IMR-90 (cell line): ENCODE measurements around the gene UBE2O. TPM values are rescaled to one million over a fixed set of nuclear protein-coding genes. Genes with fewer than 3 reads are reported as not detected.

Source experiments
- ATAC-seq: fragments of 200-7000 bp; cut with Tn5 transposase; 2 replicates; pipeline ENCODE4 v1.9.1; 2020; ENCODE audit warnings: low read depth, mild to moderate bottlenecking, moderate library complexity
- BruUV-seq: library from RNA; stranded (reverse); fragments of 400-500 nt; replicated peaks from 2 replicates; lab custom pipeline; 2021; lab: Mats Ljungman, UMichigan
- CTCF ChIA-PET: fragments of 300-600 bp; formaldehyde crosslinking; extraction: SDS; loops from one replicate; lab custom pipeline; 2021; ENCODE audit warnings: antibody characterized with exemption; lab: Yijun Ruan, JAX
- POLR2A ChIA-PET: fragments of 300-600 bp; sonication (Branson Sonifier 250); formaldehyde crosslinking; loops from one replicate; lab custom pipeline; 2022; ENCODE audit warnings: antibody characterized with exemption; ENCODE audit not compliant: unreplicated experiment; lab: Charles Lee
- DNase-seq: peaks from one replicate; pipeline ENCODE4 v3.0.0; 2013
- H2AFZ ChIP-seq: replicated peaks from 2 replicates; pipeline ENCODE3; 2013; ENCODE audit warnings: low read length, mild to moderate bottlenecking; ENCODE audit not compliant: poor library complexity
- H2AK5ac ChIP-seq: 2 replicates; pipeline ENCODE4 v1.6.1; 2013; ENCODE audit warnings: low read depth, low read length, inconsistent platforms
- H2AK9ac ChIP-seq: replicated peaks from 2 replicates; pipeline ENCODE3; 2013; ENCODE audit warnings: mild to moderate bottlenecking, low read depth, low read length, moderate library complexity; ENCODE audit not compliant: poor library complexity
- H2BK120ac ChIP-seq: 2 replicates; pipeline ENCODE4 v1.6.1; 2013; ENCODE audit warnings: low read depth, low read length, inconsistent platforms
- H2BK15ac ChIP-seq: 3 replicates; pipeline ENCODE4 v1.6.1; 2013; ENCODE audit warnings: low read depth, low read length, inconsistent platforms
- H2BK20ac ChIP-seq: 2 replicates; pipeline ENCODE4 v1.6.1; 2013; ENCODE audit warnings: low read depth, mild to moderate bottlenecking, inconsistent platforms, low read length, moderate library complexity
- H2BK5ac ChIP-seq: 2 replicates; pipeline ENCODE4 v1.6.1; 2013; ENCODE audit warnings: mild to moderate bottlenecking, low read depth, low read length, inconsistent platforms; ENCODE audit not compliant: poor library complexity, severe bottlenecking
- H3K14ac ChIP-seq: replicated peaks from 2 replicates; pipeline ENCODE4 v1.6.1; 2013; ENCODE audit warnings: low read depth, low read length, inconsistent platforms
- H3K18ac ChIP-seq: 2 replicates; pipeline ENCODE4 v1.6.1; 2013; ENCODE audit warnings: low read depth, low read length, control low read depth
- H3K23ac ChIP-seq: 2 replicates; pipeline ENCODE4 v1.6.1; 2013; ENCODE audit warnings: low read depth, low read length, inconsistent platforms
- H3K27ac ChIP-seq: 2 replicates; pipeline ENCODE4 v1.5.1; 2013; ENCODE audit warnings: mild to moderate bottlenecking, control low read depth, low read length; ENCODE audit not compliant: insufficient read depth
- H3K27me3 ChIP-seq: 2 replicates; pipeline ENCODE4 v1.6.1; 2013; ENCODE audit warnings: low read length; ENCODE audit not compliant: control insufficient read depth, insufficient read depth
- H3K36me3 ChIP-seq: 2 replicates; pipeline ENCODE4 v1.6.1; 2013; ENCODE audit warnings: low read length, mixed read lengths; ENCODE audit not compliant: control insufficient read depth, insufficient read depth
- H3K4ac ChIP-seq: 2 replicates; pipeline ENCODE4 v1.6.1; 2013; ENCODE audit warnings: low read depth, low read length, inconsistent platforms
- H3K4me1 ChIP-seq: 2 replicates; pipeline ENCODE4 v1.6.1; 2013; ENCODE audit warnings: low read length, mixed read lengths; ENCODE audit not compliant: control insufficient read depth, insufficient read depth
- H3K4me2 ChIP-seq: 2 replicates; pipeline ENCODE4 v1.6.1; 2013; ENCODE audit warnings: low read depth, mild to moderate bottlenecking, control low read depth, low read length, moderate library complexity
- H3K4me3 ChIP-seq: 2 replicates; pipeline ENCODE4 v1.5.1; 2013; ENCODE audit warnings: low read depth, mild to moderate bottlenecking, control low read depth, low read length, moderate library complexity; ENCODE audit not compliant: insufficient read depth
- H3K56ac ChIP-seq: 2 replicates; pipeline ENCODE4 v1.6.1; 2013; ENCODE audit warnings: low read length, inconsistent platforms; ENCODE audit not compliant: insufficient read depth; ENCODE audit errors: extremely low read depth
- H3K79me1 ChIP-seq, 2 experiments: 2 replicates each; pipeline ENCODE4 v1.6.1; 2013; ENCODE audit warnings: low read length in 2 of 2, inconsistent platforms in 1 of 2, low read depth in 1 of 2
- H3K9ac ChIP-seq: 2 replicates; pipeline ENCODE4 v1.6.1; 2013; ENCODE audit warnings: low read depth, low read length, control low read depth
- H3K9me1 ChIP-seq: 2 replicates; pipeline ENCODE4 v1.6.1; 2013; ENCODE audit warnings: low read length, inconsistent platforms; ENCODE audit not compliant: insufficient read depth
- H3K9me3 ChIP-seq: 2 replicates; pipeline ENCODE4 v1.6.1; 2013; ENCODE audit warnings: low read length; ENCODE audit not compliant: control insufficient read depth, insufficient read depth
- H4K20me1 ChIP-seq: 2 replicates; pipeline ENCODE4 v1.6.1; 2013; ENCODE audit warnings: low read length, inconsistent platforms; ENCODE audit not compliant: insufficient read depth
- H4K5ac ChIP-seq: 2 replicates; pipeline ENCODE4 v1.6.1; 2013; ENCODE audit warnings: mild to moderate bottlenecking, low read depth, low read length, control low read depth
- H4K8ac ChIP-seq, 2 experiments: 2 replicates each; pipeline ENCODE4 v1.6.1; 2013; ENCODE audit warnings: low read depth in 2 of 2, low read length in 2 of 2, control low read depth in 1 of 2, inconsistent platforms in 1 of 2
- H4K91ac ChIP-seq: 2 replicates; pipeline ENCODE4 v1.6.1; 2013; ENCODE audit warnings: low read depth, low read length, inconsistent platforms; ENCODE audit not compliant: insufficient read depth
- CEBPB ChIP-seq: IDR thresholded peaks from 2 replicates; pipeline ENCODE4 v1.6.1; 2012; ENCODE audit warnings: low read depth, low read length, improper control_type of control experiment
- FOS ChIP-seq: fragments of 150-350 bp; IDR thresholded peaks from 2 replicates; pipeline ENCODE4 v1.6.1; 2016; ENCODE audit warnings: low read depth, low read length
- NFE2L2 ChIP-seq: fragments of 150-350 bp; IDR thresholded peaks from 2 replicates; pipeline ENCODE4 v1.6.1; 2016; ENCODE audit warnings: low read depth, mild to moderate bottlenecking, low read length
- POLR2A ChIP-seq: IDR thresholded peaks from 2 replicates; pipeline ENCODE4 v1.6.1; 2012; ENCODE audit warnings: mild to moderate bottlenecking, low read depth, low read length
- RCOR1 ChIP-seq: IDR thresholded peaks from 2 replicates; pipeline ENCODE4 v1.6.1; 2012; ENCODE audit warnings: mild to moderate bottlenecking, low read length, improper control_type of control experiment; ENCODE audit not compliant: insufficient replicate concordance
- SMC3 ChIP-seq: fragments of 150-350 bp; IDR thresholded peaks from 2 replicates; pipeline ENCODE4 v1.6.1; 2016; ENCODE audit warnings: low read depth, mild to moderate bottlenecking, antibody characterized with exemption, low read length, moderate library complexity
- WGBS, 2 experiments: methylation state at CpG; one replicate each; pipeline versions ENCODE4 v1.1.5 to v1.1.7; 2013; ENCODE audit warnings: missing lambda C conversion rate in 2 of 2; ENCODE audit not compliant: insufficient read length in 1 of 2; ENCODE audit errors: extremely low coverage in 2 of 2; 5-methylcytosine and 5-hydroxymethylcytosine counted together
- dilution Hi-C: fragments of 300-500 bp; cut with HindIII; formaldehyde crosslinking; loops from one replicate; pipeline ENCODE4 v1.14.3; 2018; ENCODE audit warnings: low sequenced_read_pairs; ENCODE audit not compliant: unreplicated experiment
- in situ Hi-C: fragments of 300-500 bp; cut with MboI; formaldehyde crosslinking; loops from 3 replicates; pipeline ENCODE4 v1.14.3; 2019; ENCODE audit warnings: low sequenced_read_pairs, inconsistent platforms, mixed read lengths
- intact Hi-C: fragments of 100-400 bp; cut with micrococcal nuclease; formaldehyde crosslinking; loops from 2 replicates; pipeline ENCODE4 v1.10.0; 2022
- polyA plus RNA-seq, 3 experiments: library from polyadenylated mRNA; depleted of rRNA; stranded (reverse); fragments of >200 nt; gene quantifications; 2 replicates each; pipeline ENCODE4 v1.2.3, GENCODE V29; 2012; ENCODE audit warnings: low replicate concordance in 1 of 3
- total RNA-seq: library from RNA; depleted of rRNA; stranded (reverse); fragments of >200 nt; gene quantifications from 2 replicates; pipeline ENCODE4 v1.2.3, GENCODE V29; 2012
- TF ChIP-seq, protein P1 (sequence below): conservative IDR thresholded peaks from 2 replicates; pipeline ENCODE4 v1.5.1; 2012; ENCODE audit warnings: mild to moderate bottlenecking, low read depth, low read length, improper control_type of control experiment

Gene UBE2O
- total and polyA plus RNA-seq, 2 of the 4 experiments (the other 2 are of a cell fraction): 17.6 TPM

DNA sequence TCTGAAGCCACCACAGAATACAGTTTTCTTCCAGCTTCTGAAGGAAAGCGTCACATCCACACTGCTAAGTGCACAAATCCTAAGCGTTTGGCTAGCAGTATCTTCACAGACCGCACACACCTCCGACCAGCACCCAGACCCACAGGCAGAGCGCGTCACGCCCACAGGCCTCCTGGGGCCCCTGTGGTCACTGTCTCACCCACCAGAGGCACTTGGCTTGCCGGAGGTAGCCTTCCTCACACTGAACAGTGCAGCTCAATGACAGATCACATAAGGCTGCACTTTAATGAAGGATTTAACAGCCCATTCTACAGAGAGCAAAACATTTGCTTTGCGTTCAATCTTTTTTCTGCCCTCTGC is 47.4 kb downstream of the UBE2O start:
- H3K23ac ChIP-seq: no peak overlapping the region
- peaks cover 32% of the 10 kb centered on the region for H3K36me3 ChIP-seq
- H3K4me2 ChIP-seq: no peak overlapping the region
- no CpG with 5 or more reads among the region's 9 CpGs for WGBS, 2 experiments
- no peak overlapping the region for H3K56ac ChIP-seq
- H2BK120ac ChIP-seq: no peak overlapping the region
- POLR2A ChIA-PET: no interaction called here
- TF ChIP-seq NFE2L2 (no peak), FOS (no peak), POLR2A (no peak), RCOR1 (no peak), SMC3 (no peak), CEBPB (no peak)
- TF ChIP-seq, protein P1, sequence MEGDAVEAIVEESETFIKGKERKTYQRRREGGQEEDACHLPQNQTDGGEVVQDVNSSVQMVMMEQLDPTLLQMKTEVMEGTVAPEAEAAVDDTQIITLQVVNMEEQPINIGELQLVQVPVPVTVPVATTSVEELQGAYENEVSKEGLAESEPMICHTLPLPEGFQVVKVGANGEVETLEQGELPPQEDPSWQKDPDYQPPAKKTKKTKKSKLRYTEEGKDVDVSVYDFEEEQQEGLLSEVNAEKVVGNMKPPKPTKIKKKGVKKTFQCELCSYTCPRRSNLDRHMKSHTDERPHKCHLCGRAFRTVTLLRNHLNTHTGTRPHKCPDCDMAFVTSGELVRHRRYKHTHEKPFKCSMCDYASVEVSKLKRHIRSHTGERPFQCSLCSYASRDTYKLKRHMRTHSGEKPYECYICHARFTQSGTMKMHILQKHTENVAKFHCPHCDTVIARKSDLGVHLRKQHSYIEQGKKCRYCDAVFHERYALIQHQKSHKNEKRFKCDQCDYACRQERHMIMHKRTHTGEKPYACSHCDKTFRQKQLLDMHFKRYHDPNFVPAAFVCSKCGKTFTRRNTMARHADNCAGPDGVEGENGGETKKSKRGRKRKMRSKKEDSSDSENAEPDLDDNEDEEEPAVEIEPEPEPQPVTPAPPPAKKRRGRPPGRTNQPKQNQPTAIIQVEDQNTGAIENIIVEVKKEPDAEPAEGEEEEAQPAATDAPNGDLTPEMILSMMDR: no peak
- no peak overlapping the region for H3K9ac ChIP-seq
- ATAC-seq: no peak
- no peak overlapping the region for H2AK5ac ChIP-seq
- no peak overlapping the region for H2BK15ac ChIP-seq
- no peak overlapping the region for H3K4ac ChIP-seq
- intact Hi-C loops: no loop called here
- no peak overlapping the region for H3K18ac ChIP-seq
- no peaks in the 10 kb centered on the region for H3K9me3 ChIP-seq
- CTCF ChIA-PET: interaction anchor here (0.6 to 1.1 kb wide), 2 partner anchors 20 to 53 kb away, joined by 3 to 4 read pairs; no protein-coding TSS in a partner anchor
- H3K79me1 ChIP-seq: peaks cover 24 to 61% of the 10 kb centered on the region in 2 experiments; a peak in 3 of 4 replicates
- in situ Hi-C loops: loop anchor here (10.0 kb wide), 1 partner anchor 99 kb away; the partner anchor contains the start of gene RHBDF2
- no peak for DNase-seq
- H3K27me3 ChIP-seq: no peaks in the 10 kb centered on the region
- no peak overlapping the region for H2AFZ ChIP-seq
- no peak overlapping the region for H2BK20ac ChIP-seq
- H3K4me3 ChIP-seq: no peak overlapping the region
- no peak overlapping the region for H3K14ac ChIP-seq
- H3K9me1 ChIP-seq: peaks cover 11% of the 10 kb centered on the region
- no peak overlapping the region for H4K8ac ChIP-seq
- H2AK9ac ChIP-seq: no peak overlapping the region
- no peak overlapping the region for H4K5ac ChIP-seq
- H2BK5ac ChIP-seq: no peak overlapping the region
- H3K27ac ChIP-seq: no peak overlapping the region
- peaks cover 46% of the 10 kb centered on the region for H4K20me1 ChIP-seq
- BruUV-seq: no TSS peak
- dilution Hi-C loops: no loop called here
- H3K4me1 ChIP-seq: peaks cover 7% of the 10 kb centered on the region; the same call in 1 of the 2 replicates
- H4K91ac ChIP-seq: no peak overlapping the region
